ENCODE measurements around the gene MRPL30. TPM values are rescaled to one million over a fixed set of nuclear protein-coding genes. Genes with fewer than 3 reads are reported as not detected.
A peak's percentile ranks its signal among the peaks of the same experiment; 100 is the strongest.

MRPL30 gene
- total RNA-seq, 1 experiment from 2014 or later = 25.6 TPM

GRCh38 chr2:99153921-99154604 is 26.9 kb upstream of the MRPL30 start:
- ATAC-seq = 0 out of 2 replicates have a peak, but pooled peaks have one; percentile 4

More at GRCh38 chr2:99153921-99154604, 26.9 kb upstream of the MRPL30 start:
- CTCF ChIA-PET = no interaction called here
- DNase-seq (ENCODE audit: low read depth, low spot score) = peak; percentile 5
- TSS peak; percentile 84 for BruUV-seq (replicated peaks)
- H3K27me3 ChIP-seq (ENCODE audit: control insufficient read depth, insufficient read depth, low read length) = no peaks in the 10 kb centered on the region
- POLR2A ChIA-PET = interaction anchor here (0.6 kb wide), 1 partner anchor 288 kb away, joined by 14 read pairs; no protein-coding TSS in a partner anchor
- peaks cover 14% of the 10 kb centered on the region for H3K4me1 ChIP-seq (ENCODE audit: control insufficient read depth, insufficient read depth, low read length)
- peak overlapping the region; percentile 88 to 93 for H3K4me3 ChIP-seq (ENCODE audit: low read depth in 2 of 2, low read length in 2 of 2)
- in situ Hi-C loops (cut with HindIII; ENCODE audit: low pct_unique_long_range_greater_than_20kb, low sequenced_read_pairs) = no loop called here
- H3K27ac ChIP-seq (ENCODE audit: low read length) = peak overlapping the region; percentile 98
- intact Hi-C loops (cut with micrococcal nuclease; ENCODE audit: unreplicated experiment) = no loop called here
- 0 out of 2 replicates have a peak, but pooled peaks cover 5% of the 10 kb centered on the region for H3K36me3 ChIP-seq (ENCODE audit: control insufficient read depth, insufficient read depth, low read length)
- TF ChIP-seq CTCF (IDR thresholded peaks at IDR 0.05) = no peak
- no peak for TF ChIP-seq REST (IDR thresholded peaks at IDR 0.05; ENCODE audit: insufficient read depth in 1 of 2, low read depth in 2 of 2, low read length in 1 of 2)
- no peak for TF ChIP-seq POLR2AphosphoS5 (IDR thresholded peaks at IDR 0.05; ENCODE audit: low read depth, low read length)
- TF ChIP-seq TCF7L2 (IDR thresholded peaks at IDR 0.05; ENCODE audit: low read depth, low read length) = no peak
- no peak for TF ChIP-seq SIN3A (IDR thresholded peaks at IDR 0.05; ENCODE audit: borderline replicate concordance, insufficient read depth, low read depth, low read length)
- no peaks in the 10 kb centered on the region for H3K9me3 ChIP-seq (ENCODE audit: control insufficient read depth, insufficient read depth, low read depth, low read length)
